Astrocyte of the spinal cord (primary cell): ENCODE data around the gene KMT2B.
A peak's percentile ranks its signal among the peaks of the same experiment; 100 is the strongest.

Experiments
- DNase-seq: peaks from one replicate; pipeline ENCODE4 v3.0.0; 2011; ENCODE audit warnings: low read depth, low spot score
- H3K4me3 ChIP-seq: 2 replicates; pipeline ENCODE4 v1.5.1; 2011; ENCODE audit warnings: low read depth, mild to moderate bottlenecking, low read length, moderate library complexity
- in situ Hi-C: cut with HindIII; loops from 2 replicates; pipeline ENCODE4 v1.10.0; 2017; ENCODE audit warnings: low sequenced_read_pairs
- TF ChIP-seq, protein P1 (sequence below): IDR thresholded peaks from 2 replicates; pipeline ENCODE4 v1.5.1; 2012; ENCODE audit warnings: low read depth, mild to moderate bottlenecking, low read length, inconsistent platforms

The KMT2B gene

DNA sequence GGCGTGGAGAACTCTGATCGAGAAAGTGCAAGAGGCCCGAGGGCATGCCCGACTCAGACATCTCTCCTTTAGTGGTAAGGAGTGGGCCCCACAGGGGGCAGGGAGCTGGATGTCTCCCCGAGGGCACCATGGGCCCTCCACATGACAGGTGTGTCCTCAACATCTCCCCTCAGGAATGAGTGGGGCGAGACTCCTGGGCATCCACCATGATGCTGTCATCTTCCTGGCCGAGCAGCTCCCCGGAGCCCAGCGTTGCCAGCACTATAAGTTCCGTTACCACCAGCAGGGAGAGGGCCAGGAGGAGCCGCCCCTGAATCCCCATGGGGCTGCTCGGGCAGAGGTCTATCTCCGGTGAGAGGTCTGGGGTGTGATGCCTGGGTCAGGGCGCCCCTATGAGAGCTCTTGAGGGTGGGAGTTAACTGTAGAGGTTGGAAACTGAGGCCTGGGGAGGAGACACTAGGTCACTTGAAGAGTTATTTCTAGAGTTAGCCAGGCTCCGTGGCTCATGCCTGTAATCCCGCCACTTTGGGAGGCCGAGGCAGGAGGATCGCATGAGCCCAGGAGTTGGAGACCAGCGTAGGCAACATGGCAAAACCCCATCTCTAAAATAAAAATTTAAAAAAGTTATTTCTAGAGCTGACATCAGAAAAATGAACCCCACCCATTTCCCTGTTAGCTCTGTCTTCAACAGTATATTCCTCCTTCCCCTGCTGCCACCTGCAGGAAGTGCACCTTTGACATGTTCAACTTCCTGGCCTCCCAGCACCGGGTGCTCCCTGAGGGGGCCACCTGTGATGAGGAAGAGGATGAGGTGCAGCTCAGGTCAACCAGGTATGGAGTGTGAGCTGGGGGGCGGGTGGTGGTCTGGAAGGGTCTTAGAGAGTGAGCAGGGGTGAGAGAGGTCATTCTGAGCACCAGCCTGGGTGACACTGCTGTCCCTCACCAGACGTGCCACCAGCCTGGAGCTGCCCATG is 19.4 kb downstream of the KMT2B start:
- no peak overlapping the region for H3K4me3 ChIP-seq
- in situ Hi-C loops = no loop called here
- DNase-seq = no peak
- TF ChIP-seq, protein P1, sequence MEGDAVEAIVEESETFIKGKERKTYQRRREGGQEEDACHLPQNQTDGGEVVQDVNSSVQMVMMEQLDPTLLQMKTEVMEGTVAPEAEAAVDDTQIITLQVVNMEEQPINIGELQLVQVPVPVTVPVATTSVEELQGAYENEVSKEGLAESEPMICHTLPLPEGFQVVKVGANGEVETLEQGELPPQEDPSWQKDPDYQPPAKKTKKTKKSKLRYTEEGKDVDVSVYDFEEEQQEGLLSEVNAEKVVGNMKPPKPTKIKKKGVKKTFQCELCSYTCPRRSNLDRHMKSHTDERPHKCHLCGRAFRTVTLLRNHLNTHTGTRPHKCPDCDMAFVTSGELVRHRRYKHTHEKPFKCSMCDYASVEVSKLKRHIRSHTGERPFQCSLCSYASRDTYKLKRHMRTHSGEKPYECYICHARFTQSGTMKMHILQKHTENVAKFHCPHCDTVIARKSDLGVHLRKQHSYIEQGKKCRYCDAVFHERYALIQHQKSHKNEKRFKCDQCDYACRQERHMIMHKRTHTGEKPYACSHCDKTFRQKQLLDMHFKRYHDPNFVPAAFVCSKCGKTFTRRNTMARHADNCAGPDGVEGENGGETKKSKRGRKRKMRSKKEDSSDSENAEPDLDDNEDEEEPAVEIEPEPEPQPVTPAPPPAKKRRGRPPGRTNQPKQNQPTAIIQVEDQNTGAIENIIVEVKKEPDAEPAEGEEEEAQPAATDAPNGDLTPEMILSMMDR = peak; percentile 6

DNA sequence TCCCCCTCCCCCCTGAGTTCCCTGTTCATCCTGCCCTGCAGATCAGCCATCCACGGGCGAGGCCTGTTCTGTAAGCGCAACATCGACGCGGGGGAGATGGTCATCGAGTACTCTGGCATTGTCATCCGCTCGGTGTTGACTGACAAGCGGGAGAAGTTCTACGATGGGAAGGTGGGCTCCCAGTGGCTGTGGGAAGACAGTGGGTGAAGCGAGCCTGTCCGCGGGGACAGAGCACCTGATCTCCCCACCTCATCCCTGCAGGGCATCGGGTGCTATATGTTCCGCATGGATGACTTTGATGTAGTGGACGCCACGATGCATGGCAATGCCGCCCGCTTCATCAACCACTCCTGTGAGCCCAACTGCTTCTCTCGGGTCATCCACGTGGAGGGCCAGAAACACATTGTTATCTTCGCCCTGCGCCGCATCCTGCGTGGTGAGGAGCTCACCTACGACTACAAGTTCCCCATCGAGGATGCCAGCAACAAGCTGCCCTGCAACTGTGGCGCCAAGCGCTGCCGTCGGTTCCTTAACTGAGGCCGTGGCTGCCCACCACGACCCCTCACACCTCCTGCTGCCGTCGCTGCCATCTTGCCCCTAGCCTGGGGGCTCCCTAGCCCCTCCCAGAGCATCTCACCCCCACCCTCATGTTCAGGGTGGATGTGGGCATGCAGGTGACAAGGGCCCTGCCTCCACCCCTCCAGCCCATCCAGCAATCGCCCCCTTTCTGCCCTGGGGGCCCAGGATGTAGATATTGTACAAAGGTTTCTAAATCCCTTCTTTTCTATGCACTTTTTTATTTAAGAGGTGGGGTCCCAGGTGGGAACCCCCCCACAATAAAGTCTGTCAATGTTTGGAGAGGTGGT is 20.5 kb downstream of the KMT2B start:
- DNase-seq = no peak
- TF ChIP-seq, protein P1 = no peak
- H3K4me3 ChIP-seq = no peak overlapping the region
- in situ Hi-C loops = no loop called here

DNA sequence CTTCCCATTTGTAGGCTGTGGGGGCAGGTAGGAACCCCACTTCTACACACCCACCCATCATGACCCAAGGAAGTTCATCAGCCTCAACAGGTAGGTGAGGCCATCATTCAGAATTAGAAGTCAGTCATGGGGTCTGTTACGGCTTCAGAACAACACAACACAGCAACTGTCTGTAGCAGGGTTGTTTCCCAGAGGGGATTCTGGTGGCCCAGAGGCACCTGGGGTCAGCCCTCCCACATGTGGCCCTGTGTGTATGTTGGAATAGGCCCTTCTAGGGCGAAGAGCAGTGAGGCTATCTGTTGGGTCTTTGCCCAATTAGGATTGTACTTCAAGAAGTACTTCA is 21.1 kb downstream of the KMT2B start:
- TF ChIP-seq, protein P1 = no peak
- no peak for DNase-seq
- in situ Hi-C loops = no loop called here
- no peak overlapping the region for H3K4me3 ChIP-seq

DNA sequence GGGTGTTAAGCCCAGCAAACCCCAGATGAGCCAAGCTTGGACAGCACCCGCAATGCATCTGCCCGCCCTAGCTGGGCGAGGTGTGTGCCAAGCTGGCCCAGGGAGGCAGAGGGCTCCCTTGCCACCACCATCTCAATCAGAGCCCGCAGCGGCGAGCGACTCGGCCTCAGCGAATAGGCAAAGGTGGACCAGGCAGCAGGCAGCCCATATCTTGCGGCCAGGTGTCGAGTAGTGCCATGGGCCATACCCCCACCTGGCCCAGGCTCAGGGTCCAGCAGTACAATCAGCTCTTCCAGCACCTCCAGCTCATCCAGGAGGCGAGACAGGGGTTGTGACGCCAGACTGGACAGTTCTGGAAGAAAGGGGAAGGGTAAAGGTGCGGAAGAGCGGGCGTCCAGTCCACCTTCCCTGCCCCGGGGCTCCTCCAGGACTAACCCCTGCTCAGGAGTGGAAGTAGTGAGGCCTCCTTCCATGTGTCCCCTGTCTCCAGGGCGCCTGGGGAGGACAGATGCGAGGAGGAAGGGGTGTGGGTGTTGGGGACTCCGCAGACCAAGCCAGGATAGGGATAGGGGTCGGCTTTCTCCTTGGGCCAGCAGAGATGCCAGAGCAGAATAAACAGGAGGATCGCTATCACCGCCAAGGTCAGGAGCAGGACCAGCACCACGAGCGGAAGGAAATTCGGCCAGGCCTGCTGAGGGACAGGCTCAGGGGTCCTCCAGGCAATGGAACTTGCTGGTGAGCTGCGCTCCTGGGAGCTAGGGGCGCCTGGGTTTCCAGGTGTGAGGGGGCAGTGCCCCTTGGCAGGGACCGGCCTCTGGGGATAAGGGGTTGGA is 21.7 kb downstream of the KMT2B start:
- DNase-seq = no peak

DNA sequence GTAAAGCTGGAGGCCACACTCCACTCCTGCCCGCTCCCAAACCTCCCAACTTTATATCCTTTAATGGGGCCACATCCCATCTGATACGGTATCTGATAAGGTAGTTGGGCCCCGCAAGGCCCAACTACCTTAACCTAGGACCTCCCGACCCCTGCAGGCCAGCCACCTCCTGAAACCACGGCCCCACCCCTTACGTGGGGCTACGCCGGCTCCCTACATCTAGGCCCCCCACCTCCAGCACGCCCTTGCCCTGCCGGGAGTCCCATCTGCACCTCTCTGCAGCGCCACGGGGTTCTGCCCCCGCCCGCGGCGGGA is 22.3 kb downstream of the KMT2B start:
- TF ChIP-seq, protein P1 = no peak
- in situ Hi-C loops = no loop called here
- DNase-seq = no peak
- H3K4me3 ChIP-seq = peak overlapping the region; percentile 57

More for the DNA sequence above, 21.7 kb downstream of the KMT2B start:
- TF ChIP-seq, protein P1 = no peak
- H3K4me3 ChIP-seq = peak overlapping the region; percentile 57
- in situ Hi-C loops = no loop called here

DNA sequence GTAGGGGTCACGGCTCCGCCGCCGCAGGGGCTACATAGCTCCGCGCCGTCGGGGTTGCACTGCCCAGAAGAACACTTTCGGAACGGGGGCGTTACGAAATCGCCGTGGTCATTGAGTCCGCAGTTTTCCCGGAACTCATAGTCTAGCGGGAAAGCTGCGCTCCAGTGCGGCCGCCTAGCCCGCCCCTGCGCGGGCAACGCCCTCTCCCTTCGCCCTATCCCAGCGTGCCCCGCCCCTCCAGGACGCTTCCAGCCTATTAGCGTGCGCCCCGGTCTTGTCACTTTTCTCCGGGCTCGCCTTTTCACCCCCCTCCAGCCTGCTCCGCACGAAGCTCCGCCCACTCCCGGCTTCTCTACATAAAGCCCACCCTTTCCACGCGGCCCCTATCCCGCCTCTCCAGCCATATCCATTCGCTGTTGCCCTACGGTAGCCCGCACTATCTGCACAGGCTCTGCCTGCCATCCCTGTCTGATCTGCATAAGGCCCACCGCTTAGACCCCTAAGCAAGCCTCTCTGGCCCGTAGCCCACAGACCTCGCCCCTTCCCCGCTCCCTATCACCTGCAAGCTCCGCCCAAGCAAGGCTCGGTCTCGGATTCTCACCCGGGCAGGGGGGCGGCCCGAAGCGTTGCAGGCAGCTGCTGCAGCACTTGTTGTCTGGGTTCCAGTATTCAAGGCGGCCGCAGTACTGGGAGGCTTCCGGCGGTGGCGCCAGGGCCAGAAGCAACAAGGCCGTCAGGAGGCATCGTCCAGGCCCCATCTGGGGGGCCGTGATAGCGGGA is 22.8 kb downstream of the KMT2B start:
- TF ChIP-seq, protein P1 = peak; percentile 21
- peak; percentile 97 for DNase-seq
- in situ Hi-C loops = no loop called here

More for the DNA sequence above, 22.8 kb downstream of the KMT2B start:
- peak overlapping the region; percentile 57 for H3K4me3 ChIP-seq
